ENCODE data around the gene LIPH.

Gene LIPH

DNA sequence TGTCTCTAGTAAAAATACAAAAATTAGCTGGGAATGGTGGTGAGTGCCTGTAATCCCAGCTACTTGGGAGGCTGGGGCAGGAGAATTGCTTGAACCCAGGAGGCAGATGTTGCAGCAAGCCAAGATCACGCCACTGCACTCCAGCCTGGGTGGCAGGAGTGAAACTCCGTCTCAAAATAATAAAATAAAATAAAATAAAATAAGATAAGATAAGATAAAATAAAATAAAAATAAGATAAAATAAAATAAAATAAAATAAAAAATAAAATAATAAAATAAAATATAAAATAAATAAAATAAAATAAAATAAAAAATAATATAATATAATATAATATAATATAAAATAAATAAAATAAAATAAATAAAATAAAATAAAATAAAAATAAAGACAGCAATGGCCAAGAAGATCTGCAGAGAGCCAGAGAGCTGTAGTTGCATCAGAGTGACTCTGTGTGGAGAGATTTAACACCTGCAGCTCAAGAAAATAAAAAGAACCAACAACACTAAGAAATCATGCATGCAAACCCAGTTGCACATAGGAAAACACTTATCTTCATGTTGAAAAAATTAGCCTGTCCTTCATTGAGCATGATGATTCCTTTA is 25.9 kb downstream of the LIPH start:
- peaks cover 5% of the 10 kb centered on the region; the same call in 1 of the 2 replicates for H3K27me3 ChIP-seq (ENCODE audit: control insufficient read depth, low read length)
- no peak overlapping the region for H3K4me3 ChIP-seq (ENCODE audit: low read length)
- no peak overlapping the region for H3K27ac ChIP-seq (ENCODE audit: low read depth, low read length)
- no peaks in the 10 kb centered on the region for H3F3A ChIP-seq (ENCODE audit: control insufficient read depth, insufficient read depth)
- no peaks in the 10 kb centered on the region for H3K36me3 ChIP-seq (ENCODE audit: control insufficient read depth, low read length)
- H3K4me1 ChIP-seq (ENCODE audit: control insufficient read depth, low read length): no peaks in the 10 kb centered on the region
- H3K4me2 ChIP-seq (ENCODE audit: low read length): no peak overlapping the region
- no peaks in the 10 kb centered on the region for H3K9me2 ChIP-seq (replicated peaks; ENCODE audit: control insufficient read depth, low read length)
- TF ChIP-seq, protein P1, sequence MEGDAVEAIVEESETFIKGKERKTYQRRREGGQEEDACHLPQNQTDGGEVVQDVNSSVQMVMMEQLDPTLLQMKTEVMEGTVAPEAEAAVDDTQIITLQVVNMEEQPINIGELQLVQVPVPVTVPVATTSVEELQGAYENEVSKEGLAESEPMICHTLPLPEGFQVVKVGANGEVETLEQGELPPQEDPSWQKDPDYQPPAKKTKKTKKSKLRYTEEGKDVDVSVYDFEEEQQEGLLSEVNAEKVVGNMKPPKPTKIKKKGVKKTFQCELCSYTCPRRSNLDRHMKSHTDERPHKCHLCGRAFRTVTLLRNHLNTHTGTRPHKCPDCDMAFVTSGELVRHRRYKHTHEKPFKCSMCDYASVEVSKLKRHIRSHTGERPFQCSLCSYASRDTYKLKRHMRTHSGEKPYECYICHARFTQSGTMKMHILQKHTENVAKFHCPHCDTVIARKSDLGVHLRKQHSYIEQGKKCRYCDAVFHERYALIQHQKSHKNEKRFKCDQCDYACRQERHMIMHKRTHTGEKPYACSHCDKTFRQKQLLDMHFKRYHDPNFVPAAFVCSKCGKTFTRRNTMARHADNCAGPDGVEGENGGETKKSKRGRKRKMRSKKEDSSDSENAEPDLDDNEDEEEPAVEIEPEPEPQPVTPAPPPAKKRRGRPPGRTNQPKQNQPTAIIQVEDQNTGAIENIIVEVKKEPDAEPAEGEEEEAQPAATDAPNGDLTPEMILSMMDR (IDR thresholded peaks at IDR 0.05; ENCODE audit: low read depth, low read length, poor library complexity, severe bottlenecking): no peak
- TF ChIP-seq EZH2phosphoT487 (IDR thresholded peaks at IDR 0.05; ENCODE audit: borderline replicate concordance, low read length): no peak
- no peaks in the 10 kb centered on the region for H3K9me3 ChIP-seq (ENCODE audit: control insufficient read depth, insufficient read depth, low read length)
- H4K20me1 ChIP-seq (ENCODE audit: control insufficient read depth, insufficient read depth, low read depth, low read length): no peaks in the 10 kb centered on the region
- H3K79me2 ChIP-seq (ENCODE audit: control insufficient read depth, low read length): no peaks in the 10 kb centered on the region

DNA sequence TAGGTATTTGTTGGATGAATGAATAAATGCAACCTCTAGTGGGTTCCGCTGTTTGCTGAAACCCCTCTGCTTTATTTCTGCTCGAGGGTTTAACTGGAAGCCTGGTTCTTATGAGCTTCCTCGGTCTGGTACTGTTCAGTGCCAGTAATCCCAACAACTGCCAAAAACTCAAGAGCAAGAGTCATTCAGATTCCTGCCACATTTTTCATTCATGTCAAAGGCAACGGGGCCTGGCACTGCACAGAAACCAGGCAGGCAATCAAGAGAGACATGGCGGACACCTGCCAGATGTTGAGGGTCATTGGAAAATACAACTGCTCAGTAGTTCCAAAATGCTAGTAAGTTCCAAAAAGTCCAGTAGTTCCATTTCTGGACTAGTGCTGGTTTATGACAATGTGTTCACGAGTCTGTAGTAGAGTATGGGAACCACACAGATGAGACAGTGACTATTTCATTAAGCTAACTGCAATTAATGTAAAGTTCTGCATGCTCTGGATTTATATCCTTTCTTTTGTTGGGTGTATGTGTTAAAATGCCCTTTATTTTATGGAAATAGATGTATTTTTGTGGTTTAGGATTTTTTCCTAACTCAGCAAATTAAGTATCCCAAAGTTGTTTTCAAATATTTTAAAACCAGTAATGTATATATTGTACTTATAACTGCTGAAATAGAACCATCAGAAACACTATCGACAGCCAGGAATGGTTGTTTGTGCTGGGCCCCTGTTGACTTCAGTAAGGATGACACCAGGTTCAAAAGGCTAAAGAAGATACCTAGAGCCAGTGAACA is 30.8 kb downstream of the LIPH start:
- Histone ChIP-seq H3K27ac (ENCODE audit: low read depth, low read length) (no peak overlapping the region), H3K4me2 (ENCODE audit: low read length) (no peak overlapping the region), H3K36me3 (ENCODE audit: control insufficient read depth, low read length) (no peaks in the 10 kb centered on the region), H3K79me2 (ENCODE audit: control insufficient read depth, low read length) (no peaks in the 10 kb centered on the region), H4K20me1 (ENCODE audit: control insufficient read depth, insufficient read depth, low read depth, low read length) (no peaks in the 10 kb centered on the region), H3K4me1 (ENCODE audit: control insufficient read depth, low read length) (no peaks in the 10 kb centered on the region), H3K27me3 (ENCODE audit: control insufficient read depth, low read length) (peaks cover 5% of the 10 kb centered on the region; the same call in 1 of the 2 replicates), H3K9me2 (replicated peaks; ENCODE audit: control insufficient read depth, low read length) (no peaks in the 10 kb centered on the region), H3K9me3 (ENCODE audit: control insufficient read depth, insufficient read depth, low read length) (no peaks in the 10 kb centered on the region), H3K4me3 (ENCODE audit: low read length) (no peak overlapping the region), H3F3A (ENCODE audit: control insufficient read depth, insufficient read depth) (no peaks in the 10 kb centered on the region)
- no peak for TF ChIP-seq EZH2phosphoT487 (IDR thresholded peaks at IDR 0.05; ENCODE audit: borderline replicate concordance, low read length)
- TF ChIP-seq, protein P1 (IDR thresholded peaks at IDR 0.05; ENCODE audit: low read depth, low read length, poor library complexity, severe bottlenecking): no peak

DNA sequence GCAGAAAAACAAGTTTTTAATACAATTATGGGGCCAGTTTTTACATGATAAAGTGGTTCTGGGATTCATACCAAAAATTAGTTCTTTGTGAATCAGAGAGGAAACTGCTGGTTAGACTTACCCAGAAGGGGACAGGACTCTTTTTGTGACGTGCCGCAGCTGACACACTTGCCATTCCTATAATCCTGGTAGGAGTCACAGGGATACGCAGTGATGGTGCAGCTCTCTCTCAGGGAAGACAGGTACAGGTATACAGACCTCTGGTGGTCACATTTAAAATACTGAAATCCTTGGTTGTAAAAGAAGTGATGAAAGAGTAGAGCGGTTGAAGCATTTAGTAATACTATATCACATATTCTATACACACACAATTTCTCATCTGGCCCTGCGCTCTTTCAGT is 33.4 kb downstream of the LIPH start:
- no peaks in the 10 kb centered on the region for H3K9me3 ChIP-seq (ENCODE audit: control insufficient read depth, insufficient read depth, low read length)
- H3K4me1 ChIP-seq (ENCODE audit: control insufficient read depth, low read length): no peaks in the 10 kb centered on the region
- TF ChIP-seq, protein P1 (IDR thresholded peaks at IDR 0.05; ENCODE audit: low read depth, low read length, poor library complexity, severe bottlenecking): no peak
- no peak for TF ChIP-seq EZH2phosphoT487 (IDR thresholded peaks at IDR 0.05; ENCODE audit: borderline replicate concordance, low read length)
- no peak overlapping the region for H3K27ac ChIP-seq (ENCODE audit: low read depth, low read length)
- H3K79me2 ChIP-seq (ENCODE audit: control insufficient read depth, low read length): no peaks in the 10 kb centered on the region
- H3K4me2 ChIP-seq (ENCODE audit: low read length): no peak overlapping the region
- no peaks in the 10 kb centered on the region for H3F3A ChIP-seq (ENCODE audit: control insufficient read depth, insufficient read depth)
- H3K27me3 ChIP-seq (ENCODE audit: control insufficient read depth, low read length): peaks cover 5% of the 10 kb centered on the region; the same call in 1 of the 2 replicates
- H4K20me1 ChIP-seq (ENCODE audit: control insufficient read depth, insufficient read depth, low read depth, low read length): no peaks in the 10 kb centered on the region
- no peak overlapping the region for H3K4me3 ChIP-seq (ENCODE audit: low read length)
- H3K36me3 ChIP-seq (ENCODE audit: control insufficient read depth, low read length): no peaks in the 10 kb centered on the region
- no peaks in the 10 kb centered on the region for H3K9me2 ChIP-seq (replicated peaks; ENCODE audit: control insufficient read depth, low read length)
